Endothelial cell (in vitro differentiated cells): ENCODE data around the gene METRNL. TPM values are rescaled to one million over a fixed set of nuclear protein-coding genes. Genes with fewer than 3 reads are reported as not detected.
"Not testable (repeated sequence)": the region's sequence is repeated elsewhere in the genome, so short reads cannot be mapped to it uniquely, and the experiment has no call there.

Experiments
- DNase-seq: peaks from one replicate; pipeline ENCODE4 v3.0.0; 2021; ENCODE audit warnings: low spot score
- H3K27ac Mint-ChIP-seq: one replicate; pipeline ENCODE4 v1.8.0; 2021; ENCODE audit warnings: mixed read lengths, inconsistent platforms; ENCODE audit not compliant: unreplicated experiment
- H3K27me3 Mint-ChIP-seq: one replicate; pipeline ENCODE4 v1.8.0; 2021; ENCODE audit warnings: mild to moderate bottlenecking, moderate library complexity, mixed read lengths, inconsistent platforms; ENCODE audit not compliant: unreplicated experiment
- H3K36me3 Mint-ChIP-seq: one replicate; pipeline ENCODE4 v1.8.0; 2021; ENCODE audit warnings: mild to moderate bottlenecking, low read depth, mixed read lengths, inconsistent platforms; ENCODE audit not compliant: unreplicated experiment
- H3K4me1 Mint-ChIP-seq: one replicate; pipeline ENCODE4 v1.8.0; 2021; ENCODE audit warnings: mild to moderate bottlenecking, mixed read lengths, inconsistent platforms; ENCODE audit not compliant: unreplicated experiment
- H3K4me3 Mint-ChIP-seq: one replicate; pipeline ENCODE4 v1.8.0; 2021; ENCODE audit warnings: mild to moderate bottlenecking, mixed read lengths, inconsistent platforms; ENCODE audit not compliant: unreplicated experiment
- H3K9me3 Mint-ChIP-seq: one replicate; pipeline ENCODE4 v1.8.0; 2021; ENCODE audit warnings: mixed read lengths, inconsistent platforms; ENCODE audit not compliant: unreplicated experiment
- total RNA-seq: library from RNA; stranded (reverse); fragmentation: NEBNext Ultra II Directional; extraction: Animal tissue kit (Norgen Biotek cat#: 25700); gene quantifications from one replicate; pipeline ENCODE4 v1.2.1, GENCODE V29; 2021; ENCODE audit not compliant: unreplicated experiment
- TF ChIP-seq, protein P1 (sequence below): fragments of 200-600 bp; sonication (generic); IDR thresholded peaks from one replicate; pipeline ENCODE4 v1.5.0; 2021; ENCODE audit warnings: antibody characterized with exemption; ENCODE audit not compliant: unreplicated experiment

Gene METRNL
- total RNA-seq, 1 donor from 2014 or later = 5.3 TPM

DNA sequence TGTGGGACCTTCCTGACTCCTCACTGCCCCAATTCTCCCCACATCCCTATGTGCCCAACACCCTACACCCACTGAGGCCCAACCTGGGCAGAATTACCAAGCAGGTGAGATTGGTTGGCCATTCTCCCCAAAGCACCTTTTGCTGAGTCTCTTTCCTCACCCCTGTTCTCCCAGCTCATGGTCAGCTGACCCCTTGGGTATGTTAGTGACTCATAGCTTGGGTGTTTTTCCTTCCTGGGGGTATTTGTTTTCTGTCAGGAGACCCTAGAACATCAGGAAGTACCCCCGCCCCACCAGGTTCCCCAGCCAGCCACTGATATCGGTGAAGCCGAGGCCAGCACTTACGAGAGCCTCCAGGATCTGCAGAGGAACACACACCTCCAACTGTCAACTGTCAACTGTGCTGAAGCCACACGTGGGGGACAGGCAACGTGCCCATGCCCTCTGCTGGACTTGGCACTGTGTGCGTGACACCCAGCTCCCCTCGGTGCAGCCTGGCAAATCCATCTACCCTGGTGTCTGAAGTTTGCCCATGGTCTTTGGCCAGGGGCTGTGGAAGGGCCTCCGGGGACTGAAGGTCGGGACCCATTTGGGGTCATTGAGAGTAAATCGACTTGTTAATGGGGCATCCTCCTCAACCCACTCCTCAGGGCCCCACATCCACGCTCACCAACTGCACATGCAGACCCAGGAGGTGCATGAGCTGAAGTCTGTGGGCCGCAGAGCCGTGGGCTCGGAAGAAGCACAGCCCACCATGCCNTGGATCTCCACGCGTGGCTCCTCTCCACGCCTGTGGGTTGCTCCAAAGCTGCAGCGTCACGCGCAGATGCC lies 53.1 kb downstream of the METRNL start:
- H3K4me1 Mint-ChIP-seq = no peaks in the 10 kb centered on the region
- H3K27me3 Mint-ChIP-seq = no peaks in the 10 kb centered on the region
- no peak for DNase-seq
- no peaks in the 10 kb centered on the region for H3K36me3 Mint-ChIP-seq
- TF ChIP-seq, protein P1, sequence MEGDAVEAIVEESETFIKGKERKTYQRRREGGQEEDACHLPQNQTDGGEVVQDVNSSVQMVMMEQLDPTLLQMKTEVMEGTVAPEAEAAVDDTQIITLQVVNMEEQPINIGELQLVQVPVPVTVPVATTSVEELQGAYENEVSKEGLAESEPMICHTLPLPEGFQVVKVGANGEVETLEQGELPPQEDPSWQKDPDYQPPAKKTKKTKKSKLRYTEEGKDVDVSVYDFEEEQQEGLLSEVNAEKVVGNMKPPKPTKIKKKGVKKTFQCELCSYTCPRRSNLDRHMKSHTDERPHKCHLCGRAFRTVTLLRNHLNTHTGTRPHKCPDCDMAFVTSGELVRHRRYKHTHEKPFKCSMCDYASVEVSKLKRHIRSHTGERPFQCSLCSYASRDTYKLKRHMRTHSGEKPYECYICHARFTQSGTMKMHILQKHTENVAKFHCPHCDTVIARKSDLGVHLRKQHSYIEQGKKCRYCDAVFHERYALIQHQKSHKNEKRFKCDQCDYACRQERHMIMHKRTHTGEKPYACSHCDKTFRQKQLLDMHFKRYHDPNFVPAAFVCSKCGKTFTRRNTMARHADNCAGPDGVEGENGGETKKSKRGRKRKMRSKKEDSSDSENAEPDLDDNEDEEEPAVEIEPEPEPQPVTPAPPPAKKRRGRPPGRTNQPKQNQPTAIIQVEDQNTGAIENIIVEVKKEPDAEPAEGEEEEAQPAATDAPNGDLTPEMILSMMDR = no peak
- no peak overlapping the region for H3K27ac Mint-ChIP-seq
- no peak overlapping the region for H3K4me3 Mint-ChIP-seq
- no peaks in the 10 kb centered on the region for H3K9me3 Mint-ChIP-seq

DNA sequence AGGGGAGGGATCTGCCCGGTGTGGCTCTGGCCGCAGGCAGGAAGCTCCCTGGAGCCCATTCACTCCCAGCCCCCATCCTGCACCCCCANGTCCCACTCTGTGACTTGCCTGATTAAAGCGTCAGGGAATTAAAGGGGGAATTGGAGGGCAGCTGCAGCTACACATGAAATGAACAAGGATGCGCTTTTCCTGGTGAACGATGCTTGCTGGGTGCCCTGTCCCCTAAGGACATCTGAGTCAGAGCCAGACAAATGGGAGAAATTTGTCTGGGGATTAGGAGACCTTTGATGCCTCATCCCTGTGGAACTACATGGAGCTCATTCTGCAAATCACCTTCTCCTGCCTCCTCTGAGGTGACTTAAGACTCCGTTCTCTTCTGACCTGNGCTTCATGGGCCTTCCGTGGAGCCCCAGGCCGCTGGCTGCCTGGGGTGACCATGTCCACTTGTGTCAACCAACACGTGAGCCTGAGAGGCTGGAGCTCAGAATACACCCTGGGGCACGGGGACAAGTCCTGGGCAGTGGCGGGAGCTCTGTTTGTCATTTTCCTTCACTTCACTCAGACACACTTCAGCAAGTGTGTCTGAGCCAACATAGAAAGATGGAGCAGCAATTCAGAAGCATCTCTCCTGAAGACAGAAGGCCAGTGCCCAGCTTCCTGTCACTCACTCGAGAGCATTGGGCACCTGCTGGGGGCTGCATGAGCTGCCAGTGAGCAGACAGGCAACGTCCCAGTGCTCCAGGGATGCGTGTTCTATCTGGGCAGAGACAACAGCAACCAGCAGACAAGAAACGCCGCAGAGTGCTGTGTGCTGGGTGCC lies 54.1 kb downstream of the METRNL start:
- no peaks in the 10 kb centered on the region for H3K9me3 Mint-ChIP-seq
- H3K36me3 Mint-ChIP-seq = no peaks in the 10 kb centered on the region
- H3K4me3 Mint-ChIP-seq = no peak overlapping the region
- no peak overlapping the region for H3K27ac Mint-ChIP-seq
- no peak for DNase-seq
- H3K27me3 Mint-ChIP-seq = no peaks in the 10 kb centered on the region
- no peaks in the 10 kb centered on the region for H3K4me1 Mint-ChIP-seq
- TF ChIP-seq, protein P1 = no peak

DNA sequence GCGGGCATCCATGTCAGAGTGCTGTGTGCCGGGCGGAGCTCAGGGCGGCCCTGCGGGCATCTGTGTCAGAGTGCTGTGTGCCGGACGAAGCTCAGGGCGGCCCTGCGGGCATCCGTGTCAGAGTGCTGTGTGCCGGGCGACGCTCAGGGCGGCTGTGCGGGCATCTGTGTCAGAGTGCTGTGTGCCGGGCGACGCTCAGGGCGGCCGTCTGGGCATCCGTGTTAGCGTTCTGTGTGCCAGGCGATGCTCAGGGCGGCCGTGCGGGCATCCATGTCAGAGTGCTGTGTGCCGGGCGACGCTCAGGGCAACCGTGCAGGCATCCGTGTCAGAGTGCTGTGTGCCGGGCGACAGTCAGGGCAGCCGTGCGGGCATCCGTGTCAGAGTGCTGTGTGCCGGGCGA lies 55.0 kb downstream of the METRNL start:
- not testable (repeated sequence) for H3K9me3 Mint-ChIP-seq, H3K4me3 Mint-ChIP-seq, H3K27ac Mint-ChIP-seq, H3K36me3 Mint-ChIP-seq, H3K4me1 Mint-ChIP-seq, H3K27me3 Mint-ChIP-seq, DNase-seq

DNA sequence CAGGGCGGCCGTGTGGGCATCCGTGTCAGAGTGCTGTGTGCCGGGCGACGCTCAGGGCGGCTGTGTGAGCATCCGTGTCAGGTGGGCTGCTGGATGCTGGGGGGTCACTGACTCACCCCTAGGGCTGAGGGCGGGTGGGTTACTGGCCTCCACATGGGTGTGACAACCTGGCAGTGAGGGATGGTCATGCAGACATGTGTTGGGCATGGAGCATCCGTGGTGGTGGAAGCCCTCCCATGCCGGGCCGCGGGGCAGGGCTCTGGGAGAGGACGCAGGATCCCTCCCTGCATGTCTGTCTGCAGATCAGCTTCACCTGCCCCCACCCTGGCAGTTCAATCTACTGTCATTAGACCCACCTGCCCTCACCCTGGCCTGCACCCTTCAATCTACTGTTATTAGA lies 56.3 kb downstream of the METRNL start:
- Mint-ChIP-seq H3K36me3 (no peaks in the 10 kb centered on the region), H3K4me1 (no peaks in the 10 kb centered on the region), H3K27ac (no peak overlapping the region), H3K27me3 (no peaks in the 10 kb centered on the region), H3K4me3 (no peak overlapping the region), H3K9me3 (no peaks in the 10 kb centered on the region)
- DNase-seq = no peak
- TF ChIP-seq, protein P1 = no peak

DNA sequence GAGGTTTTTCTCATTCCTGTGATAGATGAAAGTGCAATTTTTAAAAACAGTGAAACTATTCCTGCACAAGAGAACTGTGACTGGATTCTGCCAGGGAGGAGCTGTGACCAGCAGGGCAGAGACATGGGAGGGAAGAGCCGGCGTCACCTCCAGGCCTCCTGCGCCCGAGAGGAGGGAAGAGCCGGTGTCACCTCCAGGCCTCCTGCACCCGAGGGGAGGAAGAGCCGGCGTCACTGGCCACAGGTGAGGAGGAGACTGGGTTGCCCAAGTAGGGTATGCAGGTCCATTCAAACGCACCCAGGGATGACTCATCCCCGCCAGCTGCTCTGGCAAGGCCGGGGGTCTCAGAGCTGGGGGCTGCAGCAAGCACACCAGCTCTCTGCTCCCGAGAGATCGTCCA lies 56.7 kb downstream of the METRNL start:
- no peaks in the 10 kb centered on the region for H3K27me3 Mint-ChIP-seq
- H3K27ac Mint-ChIP-seq = no peak overlapping the region
- no peaks in the 10 kb centered on the region for H3K4me1 Mint-ChIP-seq
- no peaks in the 10 kb centered on the region for H3K9me3 Mint-ChIP-seq
- no peak for DNase-seq
- H3K36me3 Mint-ChIP-seq = no peaks in the 10 kb centered on the region
- TF ChIP-seq, protein P1 = no peak
- no peak overlapping the region for H3K4me3 Mint-ChIP-seq
